A673 (cell line): ENCODE results near the gene C19orf67.

Experiments used
- CTCF ChIP-seq: fragments of 300-800, 200-600 bp; sonication (generic); conservative IDR thresholded peaks from 2 replicates; pipeline ENCODE4 v1.5.1; 2017; ENCODE audit warnings: low read depth, mild to moderate bottlenecking, antibody characterized with exemption, low read length, moderate library complexity, mixed read lengths
- EZH2 ChIP-seq: fragments of 200-600 bp; sonication (generic); IDR thresholded peaks from 2 replicates; pipeline ENCODE4 v1.6.1; 2017; ENCODE audit warnings: borderline replicate concordance, low read depth, mild to moderate bottlenecking, mixed read lengths, antibody characterized with exemption, low read length; ENCODE audit not compliant: poor library complexity, severe bottlenecking

- TF ChIP-seq EZH2 (no peak), CTCF (no peak)
Measured at GRCh38 chr19:14120497-14120780, 34.9 kb upstream of the C19orf67 start.
